ENCODE data around the gene DNAJA4. TPM values are rescaled to one million over a fixed set of nuclear protein-coding genes. Genes with fewer than 3 reads are reported as not detected.

Gene DNAJA4
- total and polyA plus RNA-seq, 2 of the 8 experiments (the other 6 are each of a cell fraction or from before 2014, with no cell fraction given), result 3.6 to 6.2 TPM

DNA sequence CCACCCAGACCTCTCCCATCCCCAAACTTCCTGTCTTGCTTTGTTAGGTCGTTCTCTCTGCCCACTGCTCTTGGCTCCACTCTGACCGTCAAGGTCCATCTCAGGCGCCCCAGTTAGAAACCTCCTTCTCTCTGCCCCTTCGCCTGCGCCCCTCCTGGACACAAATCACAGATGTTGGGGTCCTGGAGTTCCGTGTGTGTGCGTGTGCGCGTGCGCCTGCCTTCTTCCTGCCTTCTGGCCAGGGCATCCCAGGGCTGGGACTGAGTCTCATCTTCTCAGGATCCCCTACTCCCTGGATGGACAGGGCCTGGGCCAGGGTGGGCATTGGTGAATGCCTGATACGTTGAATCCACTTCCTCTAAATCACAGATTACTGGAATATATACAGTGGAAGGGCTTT lies 30.9 kb upstream of the DNAJA4 start (continued):
- TF ChIP-seq, protein P1, sequence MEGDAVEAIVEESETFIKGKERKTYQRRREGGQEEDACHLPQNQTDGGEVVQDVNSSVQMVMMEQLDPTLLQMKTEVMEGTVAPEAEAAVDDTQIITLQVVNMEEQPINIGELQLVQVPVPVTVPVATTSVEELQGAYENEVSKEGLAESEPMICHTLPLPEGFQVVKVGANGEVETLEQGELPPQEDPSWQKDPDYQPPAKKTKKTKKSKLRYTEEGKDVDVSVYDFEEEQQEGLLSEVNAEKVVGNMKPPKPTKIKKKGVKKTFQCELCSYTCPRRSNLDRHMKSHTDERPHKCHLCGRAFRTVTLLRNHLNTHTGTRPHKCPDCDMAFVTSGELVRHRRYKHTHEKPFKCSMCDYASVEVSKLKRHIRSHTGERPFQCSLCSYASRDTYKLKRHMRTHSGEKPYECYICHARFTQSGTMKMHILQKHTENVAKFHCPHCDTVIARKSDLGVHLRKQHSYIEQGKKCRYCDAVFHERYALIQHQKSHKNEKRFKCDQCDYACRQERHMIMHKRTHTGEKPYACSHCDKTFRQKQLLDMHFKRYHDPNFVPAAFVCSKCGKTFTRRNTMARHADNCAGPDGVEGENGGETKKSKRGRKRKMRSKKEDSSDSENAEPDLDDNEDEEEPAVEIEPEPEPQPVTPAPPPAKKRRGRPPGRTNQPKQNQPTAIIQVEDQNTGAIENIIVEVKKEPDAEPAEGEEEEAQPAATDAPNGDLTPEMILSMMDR (IDR thresholded peaks at IDR 0.05; ENCODE audit: control extremely low read depth in 1 of 3, insufficient read depth in 1 of 3, low read depth in 1 of 3, low read length in 3 of 3), result no peak
- TF ChIP-seq EGR1 (IDR thresholded peaks at IDR 0.05; ENCODE audit: borderline replicate concordance, low read depth, low read length), result no peak
- no peak for TF ChIP-seq RFX5 (IDR thresholded peaks at IDR 0.05; ENCODE audit: borderline replicate concordance, low read depth, low read length)
- TF ChIP-seq JUN (IDR thresholded peaks at IDR 0.05; ENCODE audit: low read depth, low read length), result no peak
- no peak for TF ChIP-seq SP1 (IDR thresholded peaks at IDR 0.05; ENCODE audit: low read depth, low read length)
- TF ChIP-seq RAD21 (IDR thresholded peaks at IDR 0.05 in 1 of 2, conservative IDR thresholded peaks at IDR 0.05 in 1 of 2; ENCODE audit: low read depth in 2 of 2, low read length in 2 of 2), result no peak
